HUES48 (cell line): ENCODE measurements around the gene ST3GAL5.

Experiments
- H3K27ac ChIP-seq: one replicate; pipeline ENCODE4 v1.7.0; 2013; ENCODE audit warnings: low read depth, low read length, inconsistent platforms
- H3K27me3 ChIP-seq: 2 replicates; pipeline ENCODE4 v1.6.1; 2013; ENCODE audit warnings: mild to moderate bottlenecking, low read length; ENCODE audit not compliant: control insufficient read depth, insufficient read depth
- H3K36me3 ChIP-seq: 2 replicates; pipeline ENCODE4 v1.6.1; 2013; ENCODE audit warnings: low read length; ENCODE audit not compliant: control insufficient read depth, insufficient read depth
- H3K4me1 ChIP-seq: 2 replicates; pipeline ENCODE4 v1.6.1; 2013; ENCODE audit warnings: mild to moderate bottlenecking, low read length; ENCODE audit not compliant: control insufficient read depth, insufficient read depth
- H3K4me3 ChIP-seq: 2 replicates; pipeline ENCODE4 v1.5.1; 2013; ENCODE audit warnings: mild to moderate bottlenecking, low read depth, low read length
- H3K9ac ChIP-seq: 2 replicates; pipeline ENCODE4 v1.6.1; 2013; ENCODE audit warnings: mild to moderate bottlenecking, low read depth, low read length, moderate library complexity
- H3K9me3 ChIP-seq: 2 replicates; pipeline ENCODE4 v1.6.1; 2013; ENCODE audit warnings: low read length; ENCODE audit not compliant: control insufficient read depth, insufficient read depth

Gene ST3GAL5

GRCh38 chr2:85861180-85861579 lies 27.6 kb downstream of the ST3GAL5 start:
- no peaks in the 10 kb centered on the region for H3K36me3 ChIP-seq
- no peak overlapping the region for H3K4me3 ChIP-seq
- H3K9me3 ChIP-seq = no peaks in the 10 kb centered on the region
- no peak overlapping the region for H3K27ac ChIP-seq
- H3K4me1 ChIP-seq = no peaks in the 10 kb centered on the region
- no peaks in the 10 kb centered on the region for H3K27me3 ChIP-seq
- H3K9ac ChIP-seq = no peak overlapping the region

DNA sequence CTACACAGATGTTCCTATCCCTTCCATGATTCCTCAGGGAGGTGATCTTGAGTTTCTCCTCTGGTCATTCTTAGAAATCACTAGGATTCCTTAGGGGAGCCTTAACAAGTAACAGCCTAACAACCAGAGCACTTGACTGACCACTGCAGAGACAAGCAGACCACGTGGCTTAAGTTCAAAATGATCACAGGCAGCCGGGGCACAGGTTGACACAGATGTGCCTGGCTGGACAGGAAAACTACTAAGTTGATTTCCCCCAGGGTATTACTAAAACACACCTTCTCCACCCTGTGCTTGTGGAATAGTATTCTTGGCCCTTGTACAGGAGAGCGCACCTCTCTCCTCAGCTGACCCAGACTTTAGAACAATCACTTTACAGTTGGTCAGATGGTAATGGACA lies 29.9 kb downstream of the ST3GAL5 start:
- H3K9ac ChIP-seq = no peak overlapping the region
- no peaks in the 10 kb centered on the region for H3K9me3 ChIP-seq
- H3K27ac ChIP-seq = no peak overlapping the region
- no peaks in the 10 kb centered on the region for H3K4me1 ChIP-seq
- no peaks in the 10 kb centered on the region for H3K27me3 ChIP-seq
- no peaks in the 10 kb centered on the region for H3K36me3 ChIP-seq
- no peak overlapping the region for H3K4me3 ChIP-seq

GRCh38 chr2:85854897-85855296 lies 33.9 kb downstream of the ST3GAL5 start:
- Histone ChIP-seq H3K27me3 (no peaks in the 10 kb centered on the region), H3K4me3 (no peak overlapping the region), H3K27ac (no peak overlapping the region), H3K4me1 (no peaks in the 10 kb centered on the region), H3K9me3 (no peaks in the 10 kb centered on the region), H3K36me3 (no peaks in the 10 kb centered on the region), H3K9ac (no peak overlapping the region)

GRCh38 chr2:85854166-85854509 lies 34.7 kb downstream of the ST3GAL5 start:
- H3K27me3 ChIP-seq = no peaks in the 10 kb centered on the region
- no peaks in the 10 kb centered on the region for H3K36me3 ChIP-seq
- no peak overlapping the region for H3K4me3 ChIP-seq
- H3K4me1 ChIP-seq = no peaks in the 10 kb centered on the region
- no peak overlapping the region for H3K27ac ChIP-seq
- H3K9ac ChIP-seq = no peak overlapping the region
- H3K9me3 ChIP-seq = no peaks in the 10 kb centered on the region

- no peaks in the 10 kb centered on the region for H3K36me3 ChIP-seq
- H3K27ac ChIP-seq = no peak overlapping the region
- no peak overlapping the region for H3K4me3 ChIP-seq
- no peaks in the 10 kb centered on the region for H3K27me3 ChIP-seq
- H3K9me3 ChIP-seq = no peaks in the 10 kb centered on the region
- no peaks in the 10 kb centered on the region for H3K4me1 ChIP-seq
- H3K9ac ChIP-seq = no peak overlapping the region
Observed at GRCh38 chr2:85853499-85854165, 35.2 kb downstream of the ST3GAL5 start.

DNA sequence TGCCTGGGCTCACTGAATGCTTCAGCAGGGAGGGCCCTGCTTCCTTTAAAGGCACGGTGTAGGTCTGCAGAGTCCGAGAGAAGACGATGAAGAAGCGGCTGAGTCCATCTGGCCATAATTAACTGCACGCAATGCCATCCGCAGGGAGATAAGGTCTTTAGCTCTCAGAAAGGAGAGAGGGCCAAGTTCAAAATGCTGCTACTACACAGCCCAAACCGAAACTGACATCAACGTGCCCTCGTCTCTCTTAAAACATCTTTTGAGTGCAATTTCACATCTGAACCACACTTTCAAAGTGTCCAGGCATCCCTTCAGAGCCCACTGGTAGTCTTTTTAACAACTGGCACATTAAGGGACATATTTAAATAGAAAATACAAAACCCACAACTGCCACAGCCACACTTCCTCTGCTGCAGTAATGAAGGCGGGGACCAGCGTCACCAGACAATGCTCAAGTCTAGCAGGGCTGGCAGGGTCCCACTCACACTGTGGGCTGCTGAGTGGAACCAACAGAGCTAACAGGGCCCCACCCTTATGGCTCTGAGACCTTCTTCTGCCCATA lies 35.8 kb downstream of the ST3GAL5 start:
- no peaks in the 10 kb centered on the region for H3K4me1 ChIP-seq
- H3K36me3 ChIP-seq = no peaks in the 10 kb centered on the region
- no peak overlapping the region for H3K27ac ChIP-seq
- H3K9ac ChIP-seq = no peak overlapping the region
- no peaks in the 10 kb centered on the region for H3K27me3 ChIP-seq
- H3K9me3 ChIP-seq = no peaks in the 10 kb centered on the region
- no peak overlapping the region for H3K4me3 ChIP-seq

GRCh38 chr2:85852152-85852840 lies 36.5 kb downstream of the ST3GAL5 start:
- Histone ChIP-seq H3K4me3 (no peak overlapping the region), H3K9me3 (no peaks in the 10 kb centered on the region), H3K9ac (no peak overlapping the region), H3K27me3 (no peaks in the 10 kb centered on the region), H3K36me3 (no peaks in the 10 kb centered on the region), H3K4me1 (no peaks in the 10 kb centered on the region), H3K27ac (no peak overlapping the region)

GRCh38 chr2:85851253-85852151 lies 37.3 kb downstream of the ST3GAL5 start:
- H3K27ac ChIP-seq = no peak overlapping the region
- no peak overlapping the region for H3K9ac ChIP-seq
- no peaks in the 10 kb centered on the region for H3K27me3 ChIP-seq
- H3K4me3 ChIP-seq = no peak overlapping the region
- no peaks in the 10 kb centered on the region for H3K4me1 ChIP-seq
- H3K36me3 ChIP-seq = no peaks in the 10 kb centered on the region
- no peaks in the 10 kb centered on the region for H3K9me3 ChIP-seq

DNA sequence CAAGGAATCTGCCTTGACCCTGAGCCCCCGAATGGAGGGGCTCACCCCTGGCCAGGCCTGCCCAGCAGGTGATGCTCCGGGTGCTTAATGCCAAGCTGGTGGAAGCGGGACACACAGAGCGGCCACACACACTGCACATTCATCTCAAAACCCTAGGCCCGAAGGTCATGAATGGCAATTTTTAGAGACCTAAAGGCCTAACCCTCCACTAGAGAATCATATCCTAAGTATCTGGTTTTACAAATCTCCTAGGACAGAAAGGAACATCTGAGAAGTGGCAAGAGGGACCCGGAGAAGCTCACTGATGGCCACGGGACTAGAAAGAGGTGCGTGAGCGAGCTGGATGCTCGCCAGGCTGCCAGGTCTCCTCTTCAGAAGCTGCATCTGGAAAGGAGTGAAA lies 38.3 kb downstream of the ST3GAL5 start:
- Histone ChIP-seq H3K9ac (no peak overlapping the region), H3K27me3 (no peaks in the 10 kb centered on the region), H3K27ac (no peak overlapping the region), H3K4me1 (no peaks in the 10 kb centered on the region), H3K4me3 (no peak overlapping the region), H3K36me3 (no peaks in the 10 kb centered on the region), H3K9me3 (no peaks in the 10 kb centered on the region)

DNA sequence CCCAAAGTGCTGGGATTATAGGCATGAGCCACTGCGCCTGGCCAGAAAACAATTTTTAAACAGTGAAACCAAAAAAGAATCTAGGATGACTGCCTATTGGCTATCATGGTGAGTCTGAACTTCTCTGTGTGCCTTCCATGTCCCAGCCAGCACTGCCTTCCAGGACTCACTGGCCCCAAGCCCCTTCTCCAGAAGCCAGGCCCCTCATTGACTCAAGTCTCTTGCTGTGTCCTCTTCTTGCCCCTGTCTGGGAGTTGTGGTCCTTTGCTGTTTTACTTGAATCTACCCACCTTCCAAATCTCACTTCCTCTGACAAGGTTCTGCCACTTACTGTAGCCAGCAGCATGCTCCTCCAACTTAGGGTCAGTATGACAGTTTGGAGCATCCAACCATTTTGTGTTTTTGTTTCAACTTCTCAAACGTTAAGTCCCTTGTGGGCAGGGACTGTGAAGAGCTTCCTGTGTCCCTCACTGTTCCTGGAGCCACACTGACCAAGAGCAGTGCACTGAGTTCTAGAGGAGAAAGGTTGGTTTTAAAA lies 41.7 kb downstream of the ST3GAL5 start:
- Histone ChIP-seq H3K9ac (no peak overlapping the region), H3K4me3 (no peak overlapping the region), H3K4me1 (no peaks in the 10 kb centered on the region), H3K27ac (no peak overlapping the region), H3K36me3 (no peaks in the 10 kb centered on the region), H3K9me3 (no peaks in the 10 kb centered on the region), H3K27me3 (no peaks in the 10 kb centered on the region)
